ENCODE measurements around the gene SPOP. TPM values are rescaled to one million over a fixed set of nuclear protein-coding genes. Genes with fewer than 3 reads are reported as not detected.

SPOP gene
- polyA plus RNA-seq, 3 donors = 23.1 to 36.8 (median 23.4) TPM

GRCh38 chr17:49597928-49598655 is 79.8 kb downstream of the SPOP start:
- no peak overlapping the region for H3K27ac ChIP-seq (ENCODE audit: low read depth, low read length)
- WGBS, 3 donors = 69 to 89% (median 73%) methylated on average over 8 of the region's 8 CpGs

DNA sequence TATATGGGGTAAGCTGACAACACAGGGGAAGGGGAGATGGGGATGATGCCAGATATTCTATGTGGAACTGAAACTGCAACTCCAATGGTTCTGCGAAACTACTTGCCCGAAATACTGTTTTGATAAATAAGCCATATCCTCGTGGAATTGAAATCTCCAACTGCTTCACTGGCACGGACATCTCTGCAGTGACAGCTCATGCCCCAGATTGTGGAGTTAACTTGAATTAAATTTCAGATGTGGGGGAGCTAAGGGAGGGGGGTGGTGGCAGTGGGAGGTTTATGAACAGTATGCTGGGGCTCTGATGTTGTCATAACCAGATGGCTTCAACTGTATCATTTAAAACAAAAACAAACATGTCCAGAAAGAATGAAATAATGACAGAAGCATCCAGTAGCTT is 80.5 kb downstream of the SPOP start:
- H3K27ac ChIP-seq (ENCODE audit: low read depth, low read length) = no peak overlapping the region
- WGBS, 3 donors = 85 to 87% (median 87%) methylated on average over 4 of the region's 4 CpGs

- no peak overlapping the region for H3K27ac ChIP-seq (ENCODE audit: low read depth, low read length)
- WGBS, 3 donors = 86 to 92% (median 87%) methylated on average over 6 of the region's 6 CpGs
These were observed 81.2 kb downstream of the SPOP start for GRCh38 chr17:49596613-49597244.

- 83 to 93% (median 93%) methylated on average over 4 of the region's 4 CpGs for WGBS, 3 donors
- no peak overlapping the region for H3K27ac ChIP-seq (ENCODE audit: low read depth, low read length)
These were observed 81.9 kb downstream of the SPOP start for GRCh38 chr17:49595980-49596379.

GRCh38 chr17:49595328-49595727 is 82.6 kb downstream of the SPOP start:
- H3K27ac ChIP-seq (ENCODE audit: low read depth, low read length) = no peak overlapping the region
- 93 to 94% (median 94%) methylated on average over 4 of the region's 4 CpGs for WGBS, 3 donors

DNA sequence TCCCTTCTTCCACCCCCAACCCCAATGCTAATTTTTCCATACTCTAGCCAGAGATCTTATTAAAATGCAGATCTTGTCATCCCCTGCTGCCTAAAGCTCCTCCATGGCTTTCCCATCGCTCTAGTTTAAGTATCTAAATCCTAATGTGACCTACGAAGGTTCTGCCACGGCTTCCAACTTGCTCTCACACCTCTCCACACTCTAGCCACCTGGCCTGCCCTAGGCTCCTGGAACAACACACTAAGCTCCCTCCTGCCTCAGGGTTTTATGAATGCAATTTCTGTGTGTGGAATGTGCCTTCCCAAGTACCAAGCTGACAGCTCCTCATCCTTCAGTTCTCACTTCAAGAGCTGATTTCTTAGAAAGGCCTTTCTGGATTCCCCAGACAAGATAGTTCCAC is 85.6 kb downstream of the SPOP start:
- WGBS, 3 donors = 96 to 98% (median 97%) methylated on average over 3 of the region's 3 CpGs
- no peak overlapping the region for H3K27ac ChIP-seq (ENCODE audit: low read depth, low read length)

DNA sequence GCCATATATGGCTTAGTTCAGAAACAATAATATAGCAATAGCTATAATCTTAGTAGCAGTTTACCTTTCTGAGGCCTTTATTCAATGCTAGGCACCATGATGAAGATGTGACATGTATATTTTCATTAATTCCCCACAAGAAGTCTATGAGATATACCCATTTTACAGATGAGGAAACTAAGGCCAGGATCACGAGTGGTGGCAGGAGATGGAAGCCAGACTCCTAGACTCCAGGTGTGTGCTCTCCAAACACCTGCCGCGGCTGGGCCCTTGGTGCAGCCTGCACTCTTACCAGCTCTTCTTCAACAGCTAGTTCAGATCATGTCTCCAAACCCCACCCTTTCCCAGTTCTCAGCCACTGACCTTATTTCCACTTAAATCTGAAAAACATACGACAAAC is 87.0 kb downstream of the SPOP start:
- WGBS, 3 donors = 97% methylated on average over 4 of the region's 4 CpGs
- H3K27ac ChIP-seq (ENCODE audit: low read depth, low read length) = no peak overlapping the region

GRCh38 chr17:49589577-49589927 is 88.3 kb downstream of the SPOP start:
- 79 to 100% (median 93%) methylated on average over 2 of the region's 2 CpGs for WGBS, 3 donors
- H3K27ac ChIP-seq (ENCODE audit: low read depth, low read length) = no peak overlapping the region

GRCh38 chr17:49588726-49589576 is 88.9 kb downstream of the SPOP start:
- 79 to 86% (median 81%) methylated on average over 8 of the region's 8 CpGs for WGBS, 3 donors
- H3K27ac ChIP-seq (ENCODE audit: low read depth, low read length) = no peak overlapping the region

DNA sequence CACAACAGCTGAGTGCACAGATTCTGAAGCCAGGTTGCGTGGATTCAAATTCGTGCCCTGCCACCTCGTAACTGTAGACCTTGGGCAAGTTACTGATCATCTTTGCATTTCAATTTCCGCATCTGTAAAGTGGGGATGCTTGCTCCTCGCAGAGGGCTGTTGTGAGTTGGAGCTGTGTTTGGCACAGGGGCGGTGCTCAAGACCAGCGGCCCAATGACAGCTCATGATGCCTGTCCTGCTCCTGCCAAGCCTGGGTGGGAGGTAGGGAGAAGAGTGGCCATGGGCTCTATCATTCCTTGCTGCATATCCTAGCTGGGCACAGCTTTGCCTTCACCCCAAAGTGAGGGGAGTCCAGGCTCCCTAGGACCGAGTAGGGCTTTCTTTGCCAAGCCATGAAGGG is 89.6 kb downstream of the SPOP start:
- 89 to 91% (median 91%) methylated on average over 8 of the region's 8 CpGs for WGBS, 3 donors

DNA sequence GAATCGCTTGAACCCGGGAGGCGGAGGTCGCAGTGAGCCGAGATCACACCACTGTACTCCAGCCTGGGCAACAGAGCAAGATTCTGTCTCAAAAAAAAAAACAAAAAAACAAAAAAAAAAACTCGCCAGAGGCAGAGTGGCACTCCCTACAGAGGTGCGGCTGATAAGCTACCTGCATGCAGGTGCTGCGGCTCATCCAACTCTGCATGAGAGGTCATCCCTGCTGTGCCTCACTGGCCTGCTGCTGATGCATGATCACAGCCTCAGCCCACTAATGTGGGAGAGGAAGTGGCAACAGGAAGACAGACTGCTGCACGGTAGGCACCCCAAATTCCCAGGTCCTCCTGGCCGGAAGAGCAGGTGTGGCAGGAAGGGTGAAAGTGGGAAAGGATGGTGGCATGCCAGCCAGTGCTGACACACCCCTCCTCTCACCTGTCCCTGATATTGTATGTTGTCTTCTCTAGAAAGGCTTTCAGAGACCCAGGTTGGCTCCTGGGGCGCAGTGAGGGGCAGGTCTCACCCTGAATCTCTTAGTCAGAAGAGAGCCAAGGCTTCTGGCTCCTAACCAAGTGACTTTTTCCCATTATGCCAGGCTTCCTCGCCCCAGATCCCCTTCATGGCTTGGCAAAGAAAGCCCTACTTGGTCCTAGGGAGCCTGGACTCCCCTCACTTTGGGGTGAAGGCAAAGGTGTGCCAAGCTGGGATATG is 90.4 kb downstream of the SPOP start:
- H3K27ac ChIP-seq (ENCODE audit: low read depth, low read length) = no peak overlapping the region
- WGBS, 3 donors = 81 to 84% (median 84%) methylated on average over 12 of the region's 12 CpGs

More for the DNA sequence above, 89.6 kb downstream of the SPOP start:
- no peak overlapping the region for H3K27ac ChIP-seq (ENCODE audit: low read depth, low read length)

DNA sequence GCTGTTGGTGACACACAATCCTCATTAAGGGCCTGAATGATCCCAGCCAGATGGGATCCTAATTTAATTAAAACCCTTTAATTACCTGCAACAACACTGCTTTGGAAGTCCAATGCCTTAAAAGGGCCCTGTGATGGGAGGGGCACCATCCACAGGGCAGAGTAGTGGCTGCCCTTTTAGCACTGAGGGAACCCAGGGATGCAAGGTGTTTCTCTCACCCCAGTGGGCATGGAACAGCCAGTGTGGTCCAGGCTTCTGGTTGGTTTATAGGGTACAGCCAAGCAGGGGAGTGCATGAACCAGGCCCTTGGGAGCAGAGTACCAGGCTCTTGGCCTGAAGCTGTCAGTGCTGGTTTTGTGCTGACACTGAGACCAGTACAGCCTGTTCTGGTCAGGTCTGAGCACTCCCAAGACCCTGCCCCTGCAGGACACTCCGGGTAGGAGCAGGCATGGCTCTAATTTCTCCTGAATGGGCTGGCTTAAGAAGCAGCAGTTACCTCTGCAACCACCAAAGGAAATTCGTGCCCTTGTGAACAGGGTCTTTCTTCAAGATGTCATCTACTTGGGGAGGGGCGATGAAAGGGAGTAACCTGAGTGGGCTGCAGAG is 92.4 kb downstream of the SPOP start:
- no peak overlapping the region for H3K27ac ChIP-seq (ENCODE audit: low read depth, low read length)
- WGBS, 3 donors = 61 to 74% (median 65%) methylated on average over 3 of the region's 3 CpGs

DNA sequence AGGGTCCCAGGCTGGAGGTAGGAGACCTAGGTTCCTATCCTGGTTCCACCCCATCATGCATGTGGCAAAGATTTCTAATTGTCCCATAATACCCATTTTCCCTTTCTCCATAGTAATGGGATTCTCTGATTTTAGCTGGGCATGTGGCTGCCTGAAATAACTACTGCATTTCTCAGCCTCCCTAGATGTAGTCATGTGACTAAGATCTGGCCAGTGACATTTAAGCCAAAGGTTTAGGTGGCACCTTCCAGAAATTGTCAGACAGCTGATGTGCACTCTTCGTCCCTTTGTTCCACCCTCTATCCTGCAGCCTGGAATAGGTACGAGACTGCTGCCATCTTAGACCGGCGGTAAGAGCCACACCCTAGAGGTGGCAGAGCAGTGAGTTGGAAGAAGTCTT is 94.0 kb downstream of the SPOP start:
- WGBS, 3 donors = 89 to 97% (median 93%) methylated on average over 4 of the region's 4 CpGs
- H3K27ac ChIP-seq (ENCODE audit: low read depth, low read length) = no peak overlapping the region

DNA sequence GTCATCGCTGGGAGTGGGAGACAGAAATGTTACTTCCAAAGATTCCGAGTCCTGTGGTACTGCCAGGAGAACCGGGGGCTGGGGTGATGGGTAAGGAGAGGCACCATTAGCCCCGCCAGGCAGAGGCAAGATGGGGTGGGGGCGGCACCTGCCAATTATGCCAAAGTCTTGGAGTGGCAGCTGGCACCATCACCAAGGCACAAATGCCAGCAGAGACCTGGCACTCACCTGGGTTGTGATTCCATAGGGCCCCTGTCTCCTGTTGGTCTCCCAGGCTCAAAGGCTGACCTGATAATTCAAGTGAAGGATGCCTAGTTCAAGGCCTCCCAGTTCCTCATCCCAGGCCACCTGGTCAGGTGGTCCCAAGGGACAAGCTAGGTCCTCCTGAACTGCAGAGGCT is 94.7 kb downstream of the SPOP start:
- WGBS, 3 donors = 94 to 95% (median 94%) methylated on average over 5 of the region's 5 CpGs
- H3K27ac ChIP-seq (ENCODE audit: low read depth, low read length) = no peak overlapping the region

DNA sequence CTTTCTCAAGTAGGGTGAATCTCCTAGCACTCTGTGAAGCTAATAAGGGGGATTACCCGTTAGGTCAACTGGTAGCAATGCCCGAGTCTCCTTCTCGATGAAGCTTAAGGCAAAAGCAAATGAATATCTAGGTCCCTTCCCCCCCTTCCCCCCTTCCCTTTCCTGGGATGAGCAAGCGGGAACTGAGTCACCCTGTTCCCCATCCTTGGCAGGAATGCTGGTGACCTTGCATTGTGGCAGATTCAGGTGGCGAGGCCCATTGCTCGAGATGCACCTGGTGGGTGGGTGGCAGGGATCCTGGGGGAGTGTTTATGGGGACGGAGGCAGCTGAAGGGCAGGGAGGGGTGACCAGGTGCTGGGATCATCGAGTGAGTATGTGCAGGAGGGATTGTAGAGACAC is 95.1 kb downstream of the SPOP start:
- 81 to 83% (median 81%) methylated on average over 8 of the region's 8 CpGs for WGBS, 3 donors
- no peak overlapping the region for H3K27ac ChIP-seq (ENCODE audit: low read depth, low read length)

GRCh38 chr17:49582055-49582722 is 95.7 kb downstream of the SPOP start:
- 82 to 89% (median 89%) methylated on average over 12 of the region's 12 CpGs for WGBS, 3 donors
- no peak overlapping the region for H3K27ac ChIP-seq (ENCODE audit: low read depth, low read length)

DNA sequence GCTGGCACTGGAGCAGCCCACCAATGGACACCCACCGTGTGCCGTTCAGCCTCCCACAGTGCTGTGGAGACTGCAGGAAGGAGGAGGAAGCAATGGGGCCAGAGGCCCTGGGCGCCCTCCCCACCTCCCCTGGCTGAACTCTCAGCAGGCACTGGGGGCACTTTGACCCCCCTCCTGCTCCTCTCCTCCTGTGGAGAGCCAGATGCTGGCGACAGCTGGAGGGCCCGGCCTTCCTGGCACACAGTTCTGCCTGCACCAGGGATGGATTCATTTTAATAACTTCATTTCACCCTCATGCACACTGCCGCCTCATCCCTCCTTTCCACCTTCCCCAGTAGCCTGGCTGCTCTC is 96.3 kb downstream of the SPOP start:
- H3K27ac ChIP-seq (ENCODE audit: low read depth, low read length) = no peak overlapping the region
- 66 to 94% (median 80%) methylated on average over 4 to 6 of the region's 6 CpGs for WGBS, 3 donors
